Transverse colon (tissue), 4 donors: ENCODE results near the gene MMP10. TPM values are rescaled to one million over a fixed set of nuclear protein-coding genes. Genes with fewer than 3 reads are reported as not detected.

ENCODE experiments used
- DNase-seq: peaks from one replicate; pipeline ENCODE4 v3.0.0-alpha.2; 2019
- H3K27ac ChIP-seq, 4 donors: fragments of 200-600 bp; sonication (generic); 2 replicates each; pipeline ENCODE4 v1.5.1; 2016 to 2018; ENCODE audit warnings: inconsistent platforms in 4 of 4
- H3K27me3 ChIP-seq: fragments of 200-600 bp; sonication (generic); 2 replicates; pipeline ENCODE4 v1.5.1; 2017; ENCODE audit warnings: inconsistent platforms
- H3K36me3 ChIP-seq, 4 donors: fragments of 200-600 bp; sonication (generic); 2 replicates each; pipeline ENCODE4 v1.5.1; 2017 to 2019; ENCODE audit warnings: inconsistent platforms in 4 of 4
- H3K4me1 ChIP-seq, 4 donors: fragments of 200-600 bp; sonication (generic); 2 replicates each; pipeline ENCODE4 v1.5.1; 2017 to 2020; ENCODE audit warnings: inconsistent platforms in 4 of 4
- H3K4me3 ChIP-seq, 4 donors: fragments of 200-600 bp; sonication (generic); 1 replicate in 1 of 4; 2 replicates in 3 of 4; pipeline versions ENCODE4 v1.5.1 to v1.6.1; 2017 to 2019; ENCODE audit warnings: inconsistent platforms in 4 of 4
- H3K9me3 ChIP-seq, 2 donors: fragments of 200-600 bp; sonication (generic); 2 replicates each; pipeline ENCODE4 v1.5.1; 2017 to 2019; ENCODE audit warnings: inconsistent platforms in 2 of 2
- CTCF ChIP-seq, 5 experiments: fragments of 200-600 bp in 3 of 5; fragments of 450-650 bp in 2 of 5; sonication (generic) in 3 of 5; IDR thresholded peaks; 1 replicate in 2 of 5; 2 replicates in 3 of 5; pipeline ENCODE4 v1.5.1; 2016 to 2017; ENCODE audit warnings: antibody characterized with exemption in 5 of 5, inconsistent platforms in 3 of 5, mild to moderate bottlenecking in 2 of 5, moderate library complexity in 1 of 5
- EP300 ChIP-seq: sonication (generic); formaldehyde crosslinking; IDR thresholded peaks from one replicate; pipeline ENCODE4 v1.6.1; 2017; ENCODE audit warnings: antibody characterized with exemption, low read depth
- POLR2A ChIP-seq: fragments of 450-650 bp; IDR thresholded peaks from one replicate; pipeline ENCODE4 v1.6.1; 2016; ENCODE audit warnings: antibody characterized with exemption, mild to moderate bottlenecking, moderate library complexity
- POLR2AphosphoS5 ChIP-seq, 3 donors: sonication (generic); formaldehyde crosslinking; IDR thresholded peaks; one replicate each; pipeline ENCODE4 v1.6.1; 2016; ENCODE audit warnings: antibody characterized with exemption in 3 of 3
- WGBS, 2 donors: methylation state at CpG; one replicate each; pipeline ENCODE4 v1.1.5; 2018; ENCODE audit warnings: low coverage in 1 of 2; 5-methylcytosine and 5-hydroxymethylcytosine counted together
- in situ Hi-C, 4 donors: fragments of 200-750 bp; cut with MboI; loops; one replicate each; pipeline versions ENCODE4 v1.15.0 to v1.15.1; 2017; ENCODE audit warnings: low sequenced_read_pairs in 3 of 4, low pct_ligation_motif_present in 1 of 4, low pct_unique_long_range_greater_than_20kb in 1 of 4
- intact Hi-C: fragments of 100-400 bp; cut with DNase I; formaldehyde crosslinking; loops from one replicate; pipeline ENCODE4 v1.15.1; 2023; ENCODE audit warnings: low total_unique reads
- total RNA-seq, 4 donors: library from RNA; depleted of rRNA; stranded (reverse); fragments of >200 nt; gene quantifications; one replicate each; pipeline ENCODE4 v1.1.0, GENCODE V29; 2016

The MMP10 gene
- total RNA-seq, 4 donors from 2014 or later, result 0.48 TPM; not detected in 3

DNA sequence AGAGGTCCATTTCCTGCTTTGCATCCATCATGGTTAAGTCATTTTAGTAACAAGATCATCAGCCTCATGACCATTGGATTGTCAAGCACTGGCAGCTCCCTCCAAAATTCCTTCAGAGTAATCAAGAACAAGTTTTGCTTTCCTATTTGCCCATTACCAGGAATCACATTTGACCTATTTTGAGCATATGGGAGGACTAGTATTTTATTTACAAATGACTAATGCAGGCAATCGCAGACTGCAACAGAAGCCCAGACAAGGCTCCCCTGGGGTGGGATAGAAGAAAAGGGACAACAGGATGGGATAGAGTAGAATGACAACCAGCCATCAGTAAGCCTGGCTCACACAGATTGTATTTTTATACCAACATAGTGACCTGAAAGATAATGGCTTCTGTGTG lies 9.1 kb downstream of the MMP10 start:
- no peak overlapping the region for H3K4me3 ChIP-seq
- no peaks in the 10 kb centered on the region for H3K27me3 ChIP-seq
- no peaks in the 10 kb centered on the region for H3K4me1 ChIP-seq
- H3K9me3 ChIP-seq, result no peaks in the 10 kb centered on the region
- H3K27ac ChIP-seq, result no peak overlapping the region
- DNase-seq, result no peak
- TF ChIP-seq POLR2A, result no peak
- TF ChIP-seq EP300, result no peak
- TF ChIP-seq CTCF (IDR thresholded peaks at IDR 0.05), result no peak
- no peak for TF ChIP-seq POLR2AphosphoS5 (IDR thresholded peaks at IDR 0.05)
- WGBS, 2 donors, result 40 to 80% methylated on average over 1 of the region's 1 CpG
- no peaks in the 10 kb centered on the region for H3K36me3 ChIP-seq
- intact Hi-C loops, result no loop called here
- in situ Hi-C loops, result no loop called here

DNA sequence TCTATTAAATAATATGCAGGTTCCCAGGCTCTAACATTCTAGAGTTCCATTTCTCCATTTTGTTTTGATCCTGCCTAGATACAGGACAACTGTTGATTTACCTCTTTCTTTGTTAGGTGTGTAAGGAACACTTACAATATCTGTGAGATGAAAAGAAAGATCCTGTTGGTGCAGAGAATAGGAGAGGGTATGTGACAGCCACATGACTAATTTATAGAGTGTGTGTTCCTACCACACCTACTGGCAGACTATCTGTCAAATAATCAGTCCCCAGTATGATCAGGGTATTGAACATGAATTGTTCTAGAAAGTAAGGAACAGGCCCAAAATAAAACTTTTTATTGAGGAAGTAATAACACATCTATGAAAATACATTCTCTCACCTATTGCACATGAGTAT lies 10.2 kb downstream of the MMP10 start:
- H3K9me3 ChIP-seq, result no peaks in the 10 kb centered on the region
- no peaks in the 10 kb centered on the region for H3K4me1 ChIP-seq
- intact Hi-C loops, result no loop called here
- TF ChIP-seq POLR2AphosphoS5 (IDR thresholded peaks at IDR 0.05), result no peak
- TF ChIP-seq EP300, result no peak
- TF ChIP-seq POLR2A, result no peak
- no peak for TF ChIP-seq CTCF (IDR thresholded peaks at IDR 0.05)
- DNase-seq, result no peak
- H3K27me3 ChIP-seq, result no peaks in the 10 kb centered on the region
- no peak overlapping the region for H3K27ac ChIP-seq
- in situ Hi-C loops, result no loop called here
- no peak overlapping the region for H3K4me3 ChIP-seq
- no peaks in the 10 kb centered on the region for H3K36me3 ChIP-seq

- DNase-seq, result no peak
- 81 to 83% methylated on average over 1 to 18 of the region's 18 CpGs for WGBS, 2 donors
- H3K27ac ChIP-seq, result no peak overlapping the region
Observed at GRCh38 chr11:102767800-102768199, 12.6 kb downstream of the MMP10 start.

DNA sequence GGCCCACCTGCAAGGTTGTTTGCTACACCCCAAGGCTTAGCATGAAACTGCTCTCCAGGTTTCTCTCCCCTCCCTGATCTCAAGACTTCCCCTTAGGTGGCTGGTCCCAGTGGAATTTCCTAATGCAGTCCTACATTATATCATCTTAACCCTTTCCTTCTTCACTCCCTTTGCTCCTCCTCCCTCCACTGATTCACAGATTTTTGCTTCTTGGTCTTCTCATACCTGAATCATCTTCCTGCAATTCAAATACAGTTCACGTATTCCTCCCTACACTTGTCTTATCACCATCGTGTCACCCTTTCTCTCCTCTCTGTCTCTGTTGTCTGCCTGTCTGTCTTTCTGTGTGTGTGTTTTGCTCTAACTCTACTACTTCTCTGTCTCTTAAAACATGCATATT lies 17.0 kb downstream of the MMP10 start:
- Histone ChIP-seq H3K4me1 (peaks cover 0 to 1% (median 0%) of the 10 kb centered on the region in 4 donors), H3K9me3 (no peaks in the 10 kb centered on the region), H3K27me3 (no peaks in the 10 kb centered on the region), H3K4me3 (no peak overlapping the region), H3K27ac (no peak overlapping the region), H3K36me3 (no peaks in the 10 kb centered on the region)
- intact Hi-C loops (no loop called here), in situ Hi-C loops (no loop called here)
- 82 to 83% methylated on average over 2 of the region's 2 CpGs for WGBS, 2 donors
- TF ChIP-seq POLR2A (no peak), EP300 (no peak), POLR2AphosphoS5 (IDR thresholded peaks at IDR 0.05) (no peak), CTCF (IDR thresholded peaks at IDR 0.05) (no peak)
- DNase-seq, result no peak

More at GRCh38 chr11:102767800-102768199, 12.6 kb downstream of the MMP10 start:
- intact Hi-C loops, result no loop called here
- no peaks in the 10 kb centered on the region for H3K27me3 ChIP-seq
- TF ChIP-seq POLR2A, result no peak
- TF ChIP-seq CTCF (IDR thresholded peaks at IDR 0.05), result no peak
- no peak for TF ChIP-seq EP300
- no peak for TF ChIP-seq POLR2AphosphoS5 (IDR thresholded peaks at IDR 0.05)
- no peak overlapping the region for H3K4me3 ChIP-seq
- H3K36me3 ChIP-seq, result no peaks in the 10 kb centered on the region
- no peaks in the 10 kb centered on the region for H3K4me1 ChIP-seq
- H3K9me3 ChIP-seq, result no peaks in the 10 kb centered on the region
- in situ Hi-C loops, result no loop called here
